HG03280 (cell line): Measurements from ENCODE around the gene ZNF569.
"Not testable (repeated sequence)": the region's sequence is repeated elsewhere in the genome, so short reads cannot be mapped to it uniquely, and the experiment has no call there.

Source experiments
- ATAC-seq: cut with Tn5 transposase; IDR thresholded peaks from one replicate; pipeline ENCODE4 v1.9.1; 2021; ENCODE audit warnings: mild to moderate bottlenecking, moderate library complexity; ENCODE audit not compliant: unreplicated experiment

The ZNF569 gene

GRCh38 chr19:37403403-37403802 lies 63.8 kb downstream of the ZNF569 start:
- ATAC-seq = no peak

GRCh38 chr19:37401078-37401477 lies 66.2 kb downstream of the ZNF569 start:
- no peak for ATAC-seq

DNA sequence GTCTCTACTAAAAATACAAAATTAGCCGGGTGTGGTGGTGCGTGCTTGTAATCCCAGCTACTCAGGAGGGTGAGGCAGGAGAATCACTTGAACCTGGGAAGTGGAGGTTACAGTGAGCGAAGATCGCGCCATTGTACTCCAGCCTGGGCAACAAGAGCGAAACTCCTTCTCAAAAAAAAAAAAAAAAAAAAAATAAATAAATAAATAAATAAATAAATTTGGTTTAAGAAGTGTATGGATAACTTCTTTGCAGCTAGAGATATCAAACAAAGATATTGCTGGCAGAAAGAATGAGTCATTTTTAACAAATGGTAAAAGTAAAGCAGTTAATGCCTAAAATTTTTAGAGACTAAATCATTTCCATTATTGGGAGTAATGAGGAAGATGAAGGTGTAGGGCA lies 75.8 kb downstream of the ZNF569 start:
- not testable (repeated sequence) for ATAC-seq

DNA sequence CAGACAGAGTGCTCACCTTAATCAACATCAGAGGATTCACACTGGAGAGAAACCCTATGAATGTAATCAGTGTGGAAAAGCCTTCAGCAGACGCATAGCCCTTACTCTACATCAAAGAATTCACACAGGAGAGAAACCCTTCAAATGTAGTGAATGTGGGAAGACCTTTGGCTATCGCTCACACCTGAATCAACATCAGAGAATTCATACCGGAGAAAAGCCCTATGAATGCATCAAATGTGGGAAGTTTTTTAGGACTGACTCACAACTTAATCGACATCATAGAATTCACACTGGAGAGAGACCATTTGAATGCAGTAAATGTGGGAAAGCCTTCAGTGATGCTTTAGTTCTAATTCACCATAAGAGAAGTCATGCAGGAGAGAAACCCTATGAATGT lies 78.0 kb downstream of the ZNF569 start:
- no peak for ATAC-seq

- ATAC-seq = peak; percentile 97
Measured at GRCh38 chr19:37370880-37371661, 96.2 kb downstream of the ZNF569 start, which contains the start of gene ZNF527. Gene ZNF527 (plus strand): TSS chr19:37371099. CDS start chr19:37374199, 3,100 bp downstream.

DNA sequence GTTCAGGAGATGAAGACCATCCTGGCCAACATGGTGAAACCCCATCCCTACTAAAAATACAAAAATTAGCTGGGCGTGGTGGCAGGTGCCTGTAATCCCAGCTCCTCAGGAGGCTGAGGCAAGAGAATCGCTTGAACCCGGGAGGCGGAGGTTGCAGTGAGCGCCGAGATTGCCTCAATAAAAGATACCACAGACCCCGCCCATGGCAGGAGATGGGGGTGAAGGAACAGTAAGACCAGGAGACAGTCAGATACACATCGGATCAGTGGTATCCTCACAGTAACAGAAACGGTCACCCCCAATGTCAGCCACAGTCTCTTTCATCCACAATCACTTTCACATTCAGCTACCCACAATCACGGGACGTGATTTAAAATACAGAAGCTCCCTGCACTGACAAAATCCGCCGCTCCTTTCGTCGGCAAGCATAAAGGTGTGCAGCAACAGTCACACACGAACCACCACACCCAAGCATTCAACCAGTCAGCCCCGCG lies 96.8 kb downstream of the ZNF569 start:
- ATAC-seq = peak; percentile 29

- ATAC-seq = no peak
Measured at GRCh38 chr19:37362733-37363132, 104.5 kb downstream of the ZNF569 start.

- ATAC-seq = no peak
Measured at GRCh38 chr19:37361994-37362393, 105.2 kb downstream of the ZNF569 start.
